Osteoblast (primary cell): ENCODE data around the gene CIITA. TPM values are rescaled to one million over a fixed set of nuclear protein-coding genes. Genes with fewer than 3 reads are reported as not detected.
"Not testable (repeated sequence)": the region's sequence is repeated elsewhere in the genome, so short reads cannot be mapped to it uniquely, and the experiment has no call there.

Experiments
- DNase-seq: peaks from one replicate; pipeline ENCODE4 v3.0.0; 2011; ENCODE audit warnings: low spot score, mixed read lengths; ENCODE audit not compliant: insufficient read length; ENCODE audit errors: missing footprints
- H2AFZ ChIP-seq: 2 replicates; pipeline ENCODE4 v1.6.0; 2011; ENCODE audit warnings: mild to moderate bottlenecking, low read length
- H3K27ac ChIP-seq: 2 replicates; pipeline ENCODE4 v1.5.1; 2011; ENCODE audit warnings: mild to moderate bottlenecking, low read depth, low read length, moderate library complexity
- H3K27me3 ChIP-seq: 2 replicates; pipeline ENCODE4 v1.6.0; 2012; ENCODE audit warnings: mild to moderate bottlenecking, control low read depth, inconsistent platforms, low read length, moderate library complexity; ENCODE audit not compliant: insufficient read depth
- H3K36me3 ChIP-seq: 2 replicates; pipeline ENCODE4 v1.5.1; 2011; ENCODE audit warnings: mild to moderate bottlenecking, low read length, control low read depth, moderate library complexity; ENCODE audit not compliant: insufficient read depth
- H3K4me1 ChIP-seq: 2 replicates; pipeline ENCODE4 v1.5.1; 2011; ENCODE audit warnings: mild to moderate bottlenecking, low read length, control low read depth, moderate library complexity; ENCODE audit not compliant: insufficient read depth
- H3K4me2 ChIP-seq: 2 replicates; pipeline ENCODE4 v1.6.0; 2011; ENCODE audit warnings: mild to moderate bottlenecking, low read length; ENCODE audit not compliant: insufficient read depth
- H3K4me3 ChIP-seq: fragments of 200-600 bp; sonication (generic); 3 replicates; pipeline ENCODE4 v1.5.1; 2012; ENCODE audit warnings: mild to moderate bottlenecking, low read length, inconsistent platforms; ENCODE audit not compliant: insufficient read depth
- H3K79me2 ChIP-seq: 2 replicates; pipeline ENCODE4 v1.6.0; 2012; ENCODE audit warnings: mild to moderate bottlenecking, low read length, control low read depth, inconsistent platforms; ENCODE audit not compliant: insufficient read depth
- H3K9me3 ChIP-seq: 2 replicates; pipeline ENCODE4 v1.5.1; 2011; ENCODE audit warnings: low read depth, low read length, control low read depth
- H4K20me1 ChIP-seq: 2 replicates; pipeline ENCODE4 v1.6.0; 2012; ENCODE audit warnings: mild to moderate bottlenecking, low read length, control low read depth; ENCODE audit not compliant: insufficient read depth
- total RNA-seq: library from RNA; depleted of rRNA; stranded (reverse); fragments of >200 nt; gene quantifications from 2 replicates; pipeline ENCODE4 v1.2.3, GENCODE V29; 2012
- TF ChIP-seq, protein P1 (sequence below): IDR thresholded peaks from 2 replicates; pipeline ENCODE4 v1.5.1; 2011; ENCODE audit warnings: mild to moderate bottlenecking, low read depth, low read length, moderate library complexity; ENCODE audit errors: extremely low read depth

Gene CIITA
- total RNA-seq, 1 donor: 2.5 TPM

DNA sequence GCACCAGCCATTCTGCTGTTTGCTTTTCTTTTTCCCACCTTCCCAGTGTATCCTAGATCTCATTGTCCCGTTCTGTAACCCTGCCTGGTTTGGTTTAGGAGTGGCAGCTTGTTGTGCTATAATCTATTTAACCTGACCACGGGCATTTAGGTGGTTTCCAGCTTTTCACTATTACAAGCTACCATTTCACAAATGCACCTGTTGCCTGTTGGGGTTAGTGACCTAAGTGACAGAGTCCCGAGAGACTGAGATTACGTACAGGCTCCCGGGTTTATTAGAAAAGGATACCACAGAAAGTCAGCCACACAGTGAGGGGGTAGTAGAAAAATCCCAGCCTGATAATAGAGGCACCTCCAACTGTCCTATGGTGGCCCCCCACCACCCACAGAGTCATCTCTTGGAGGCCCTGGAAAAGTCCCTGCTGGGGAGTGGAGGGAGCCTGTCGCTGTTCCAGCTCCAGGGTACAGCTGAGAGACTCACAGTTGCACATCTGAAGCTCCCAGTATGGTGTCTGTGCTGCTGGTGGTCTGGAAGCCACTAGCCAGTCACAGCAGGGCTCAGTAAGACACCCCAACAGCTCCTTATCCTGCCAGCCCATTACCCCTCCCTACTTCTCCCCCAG lies 88.5 kb downstream of the CIITA start:
- DNase-seq: no peak

DNA sequence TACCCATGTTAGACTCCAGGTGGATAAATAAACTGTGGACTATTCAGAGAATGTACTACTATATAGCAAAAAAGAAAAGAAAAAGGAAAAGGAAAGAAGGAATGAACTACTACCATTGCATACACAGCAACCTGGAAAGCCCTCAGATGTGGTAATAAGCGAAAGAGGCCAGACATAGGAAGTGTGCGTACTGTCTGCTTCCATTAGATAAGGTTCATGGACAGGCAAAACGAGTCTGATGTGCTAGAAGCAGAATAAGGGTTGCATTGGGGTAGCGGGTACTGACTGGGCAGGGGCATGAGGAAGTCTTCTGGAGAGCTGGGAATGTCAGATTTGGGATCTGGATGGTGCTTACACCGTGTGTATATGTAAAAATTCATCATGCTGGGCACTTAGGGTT lies 89.1 kb downstream of the CIITA start:
- no peak overlapping the region for H2AFZ ChIP-seq
- H3K27me3 ChIP-seq: no peaks in the 10 kb centered on the region
- H3K4me3 ChIP-seq: no peak overlapping the region
- TF ChIP-seq, protein P1, sequence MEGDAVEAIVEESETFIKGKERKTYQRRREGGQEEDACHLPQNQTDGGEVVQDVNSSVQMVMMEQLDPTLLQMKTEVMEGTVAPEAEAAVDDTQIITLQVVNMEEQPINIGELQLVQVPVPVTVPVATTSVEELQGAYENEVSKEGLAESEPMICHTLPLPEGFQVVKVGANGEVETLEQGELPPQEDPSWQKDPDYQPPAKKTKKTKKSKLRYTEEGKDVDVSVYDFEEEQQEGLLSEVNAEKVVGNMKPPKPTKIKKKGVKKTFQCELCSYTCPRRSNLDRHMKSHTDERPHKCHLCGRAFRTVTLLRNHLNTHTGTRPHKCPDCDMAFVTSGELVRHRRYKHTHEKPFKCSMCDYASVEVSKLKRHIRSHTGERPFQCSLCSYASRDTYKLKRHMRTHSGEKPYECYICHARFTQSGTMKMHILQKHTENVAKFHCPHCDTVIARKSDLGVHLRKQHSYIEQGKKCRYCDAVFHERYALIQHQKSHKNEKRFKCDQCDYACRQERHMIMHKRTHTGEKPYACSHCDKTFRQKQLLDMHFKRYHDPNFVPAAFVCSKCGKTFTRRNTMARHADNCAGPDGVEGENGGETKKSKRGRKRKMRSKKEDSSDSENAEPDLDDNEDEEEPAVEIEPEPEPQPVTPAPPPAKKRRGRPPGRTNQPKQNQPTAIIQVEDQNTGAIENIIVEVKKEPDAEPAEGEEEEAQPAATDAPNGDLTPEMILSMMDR: no peak
- peaks cover 16% of the 10 kb centered on the region for H4K20me1 ChIP-seq
- peaks cover 3% of the 10 kb centered on the region for H3K79me2 ChIP-seq
- no peak overlapping the region for H3K4me2 ChIP-seq
- DNase-seq: no peak
- H3K9me3 ChIP-seq: no peaks in the 10 kb centered on the region
- H3K4me1 ChIP-seq: peaks cover 12% of the 10 kb centered on the region
- H3K36me3 ChIP-seq: peaks cover 18% of the 10 kb centered on the region
- H3K27ac ChIP-seq: no peak overlapping the region

More for the DNA sequence above, 88.5 kb downstream of the CIITA start:
- no peak overlapping the region for H3K4me2 ChIP-seq
- peaks cover 3% of the 10 kb centered on the region for H3K79me2 ChIP-seq
- H2AFZ ChIP-seq: no peak overlapping the region
- no peak overlapping the region for H3K4me3 ChIP-seq
- H3K27ac ChIP-seq: no peak overlapping the region
- H3K9me3 ChIP-seq: no peaks in the 10 kb centered on the region
- H3K4me1 ChIP-seq: peaks cover 17% of the 10 kb centered on the region
- TF ChIP-seq, protein P1: no peak
- H3K36me3 ChIP-seq: peaks cover 14% of the 10 kb centered on the region
- peaks cover 16% of the 10 kb centered on the region for H4K20me1 ChIP-seq
- H3K27me3 ChIP-seq: no peaks in the 10 kb centered on the region

DNA sequence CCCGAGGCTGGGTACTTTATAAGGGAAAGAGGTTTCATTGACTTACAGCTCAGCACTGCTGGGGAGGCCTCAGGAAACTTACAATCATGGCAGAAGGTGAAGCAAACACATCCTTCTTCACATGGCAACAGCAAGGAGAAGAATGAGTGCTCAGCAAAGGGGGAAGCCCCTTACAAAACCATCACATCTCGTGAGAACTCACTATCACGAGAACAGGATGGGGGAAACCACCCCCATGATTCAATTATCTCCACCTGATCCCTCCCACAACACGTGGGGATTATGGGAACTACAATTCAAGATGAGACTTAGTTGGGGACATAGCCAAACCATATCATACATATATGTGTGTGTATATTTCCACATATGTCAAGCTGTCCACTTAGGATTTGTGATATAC lies 89.6 kb downstream of the CIITA start:
- not testable (repeated sequence) for H2AFZ ChIP-seq, H3K79me2 ChIP-seq, H3K27ac ChIP-seq, H3K4me3 ChIP-seq, H3K27me3 ChIP-seq, H3K4me2 ChIP-seq, DNase-seq, H3K4me1 ChIP-seq, H3K9me3 ChIP-seq
- Histone ChIP-seq H3K36me3 (peaks cover 21% of the 10 kb centered on the region), H4K20me1 (peaks cover 16% of the 10 kb centered on the region)

DNA sequence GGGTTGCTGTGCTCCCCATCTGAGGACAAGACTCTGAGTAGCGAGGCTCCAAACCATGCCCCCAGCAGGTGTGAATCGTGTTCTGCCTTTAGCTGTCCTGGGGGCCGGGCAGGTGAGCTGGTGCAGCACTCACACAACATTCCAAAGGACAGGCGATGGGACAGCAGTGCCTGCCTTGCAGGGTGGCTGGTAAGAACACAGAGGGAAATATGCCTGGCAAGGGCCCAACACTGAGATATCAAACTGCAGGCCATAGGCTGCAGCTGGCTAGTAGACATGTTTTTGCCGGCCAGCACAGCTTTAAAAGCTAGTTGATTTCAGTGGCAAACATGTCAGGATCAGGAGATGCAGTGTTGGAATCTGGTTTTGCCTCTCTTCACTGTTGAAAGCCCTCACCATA lies 91.0 kb downstream of the CIITA start:
- peaks cover 3% of the 10 kb centered on the region for H3K79me2 ChIP-seq
- H3K4me1 ChIP-seq: peaks cover 14% of the 10 kb centered on the region
- no peak overlapping the region for H3K4me3 ChIP-seq
- TF ChIP-seq, protein P1: no peak
- peaks cover 16% of the 10 kb centered on the region for H3K36me3 ChIP-seq
- H3K4me2 ChIP-seq: no peak overlapping the region
- H4K20me1 ChIP-seq: peaks cover 16% of the 10 kb centered on the region
- no peak for DNase-seq
- H2AFZ ChIP-seq: no peak overlapping the region
- no peaks in the 10 kb centered on the region for H3K27me3 ChIP-seq
- no peak overlapping the region for H3K27ac ChIP-seq
- no peaks in the 10 kb centered on the region for H3K9me3 ChIP-seq
